HG02852 (cell line): ENCODE measurements around the gene KRTAP5-4.
"Not testable (repeated sequence)": the region's sequence is repeated elsewhere in the genome, so short reads cannot be mapped to it uniquely, and the experiment has no call there.

Source experiments
- ATAC-seq: cut with Tn5 transposase; IDR thresholded peaks from one replicate; pipeline ENCODE4 v1.9.1; 2021; ENCODE audit warnings: mild to moderate bottlenecking, moderate library complexity; ENCODE audit not compliant: unreplicated experiment

KRTAP5-4 gene

DNA sequence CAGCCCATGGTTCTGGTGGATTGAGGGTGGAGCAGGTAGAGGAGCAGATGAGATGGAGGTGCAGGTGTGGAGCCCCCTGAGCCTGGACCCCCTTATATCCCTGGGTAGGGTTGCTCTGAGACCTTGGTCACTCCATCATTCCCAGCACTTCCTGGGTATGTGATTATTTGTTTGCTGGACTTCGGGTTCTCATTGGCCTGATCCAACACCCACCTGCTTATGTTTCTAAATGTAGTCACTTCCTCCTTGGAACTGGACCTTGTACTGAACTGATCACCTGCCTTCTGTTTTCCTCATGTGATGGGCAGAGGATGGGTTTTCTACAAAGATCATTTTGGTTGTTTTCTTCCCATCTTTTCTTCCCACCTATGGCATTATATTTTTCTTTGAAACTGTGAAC is at the start of gene KRTAP5-4:
Gene KRTAP5-4 (minus strand): TSS at position 53 of the 400 bp plus-strand sequence. CDS start 45 bp downstream, at position 8.
- no peak for ATAC-seq

GRCh38 chr11:1671658-1672057 is 49.7 kb upstream of the KRTAP5-4 start:
- ATAC-seq: no peak

DNA sequence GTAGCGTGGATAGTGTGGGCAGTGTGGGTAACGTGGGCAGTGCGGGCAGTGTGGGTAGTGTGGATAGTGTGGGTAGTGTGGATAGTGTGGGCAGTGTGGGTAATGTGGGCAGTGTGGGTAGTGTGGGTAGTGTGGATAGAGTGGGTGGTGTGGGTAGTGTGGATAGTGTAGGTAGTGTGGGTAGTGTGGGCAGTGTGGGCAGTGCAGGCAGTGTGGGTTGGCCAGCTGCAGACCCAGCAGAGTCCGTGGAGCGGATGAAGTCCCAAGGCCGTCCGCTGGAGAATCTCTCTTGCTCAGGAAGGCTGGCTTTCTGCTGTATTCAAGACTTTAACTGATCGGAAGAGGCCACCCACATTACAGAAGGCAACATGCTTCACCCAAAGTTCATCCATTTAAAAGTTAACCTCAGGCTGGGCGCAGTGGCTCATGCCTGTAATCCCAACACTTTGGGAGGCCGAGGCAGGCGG is 49.0 kb upstream of the KRTAP5-4 start:
- no peak for ATAC-seq

- not testable (repeated sequence) for ATAC-seq
These were observed 48.5 kb upstream of the KRTAP5-4 start for GRCh38 chr11:1670457-1670856.

DNA sequence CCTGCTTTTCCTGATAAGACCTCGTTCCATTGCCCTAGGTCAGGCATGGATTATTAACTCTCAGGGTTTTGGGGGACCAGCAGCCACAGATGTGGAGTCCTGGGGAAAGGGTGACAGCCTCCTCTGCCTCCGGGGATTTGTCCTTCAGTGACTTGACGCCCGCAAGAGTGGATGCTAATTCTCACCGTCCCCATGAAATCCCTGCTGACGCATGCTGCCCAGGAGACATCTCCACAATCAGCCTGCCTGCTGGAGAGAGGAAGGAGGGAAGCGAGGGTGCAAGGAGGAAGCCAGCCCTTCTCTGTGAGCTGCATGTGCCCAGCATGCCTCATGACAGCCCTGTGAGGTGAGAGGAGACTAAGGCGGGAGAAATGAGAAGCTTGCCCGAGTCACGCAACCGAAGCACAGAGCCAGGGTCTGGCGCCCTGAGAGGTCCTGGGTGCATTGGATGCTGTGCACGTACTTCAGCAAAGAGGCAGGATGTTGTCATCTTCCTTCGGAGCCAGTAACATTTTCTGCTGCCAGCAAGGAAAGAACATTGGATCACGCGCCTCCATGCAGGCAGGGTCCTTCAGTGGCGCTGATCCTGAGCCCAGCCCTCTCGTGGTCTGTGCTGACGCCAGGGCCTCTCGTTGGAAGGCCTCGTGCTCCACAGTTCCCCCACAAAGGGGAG is 47.7 kb upstream of the KRTAP5-4 start:
- ATAC-seq: no peak

- no peak for ATAC-seq
These were observed 47.1 kb upstream of the KRTAP5-4 start for GRCh38 chr11:1668911-1669473.

- no peak for ATAC-seq
These were observed 46.0 kb upstream of the KRTAP5-4 start for GRCh38 chr11:1667906-1668305.

DNA sequence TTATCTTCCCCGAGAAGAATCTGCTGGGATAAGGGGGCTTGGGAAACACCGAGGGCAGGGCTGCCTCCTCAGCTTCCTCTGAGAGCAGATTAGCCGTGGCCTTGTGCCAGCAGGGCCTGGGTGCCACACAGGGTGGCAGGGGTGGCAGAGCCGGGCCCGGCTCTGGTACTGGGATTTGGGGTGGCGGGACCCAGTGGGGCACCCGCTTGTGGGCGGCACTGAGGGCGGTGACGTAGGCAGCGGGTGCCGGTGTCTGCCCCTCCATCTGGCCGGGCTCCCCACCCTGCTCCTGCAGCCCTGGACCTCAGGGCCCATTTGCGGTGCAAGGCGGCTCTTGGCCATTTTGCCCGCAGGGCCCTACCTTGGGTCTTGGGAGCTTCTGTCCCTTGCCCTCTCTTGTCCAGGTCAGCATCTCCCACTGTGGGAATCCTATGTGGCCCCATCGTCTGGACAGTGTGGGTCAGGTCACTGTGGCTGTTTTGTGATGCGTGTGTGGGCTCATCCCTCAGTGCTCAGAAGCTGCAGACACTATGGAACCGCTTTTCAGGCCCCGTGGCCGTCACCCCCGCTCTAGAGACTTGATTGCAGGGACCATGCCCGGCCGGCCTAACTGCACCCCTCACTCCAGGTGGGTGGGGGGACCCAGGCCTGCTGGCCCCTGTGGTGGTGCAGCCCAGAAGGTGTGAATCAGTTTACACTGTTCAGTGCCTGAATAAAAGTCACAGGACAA is 45.3 kb upstream of the KRTAP5-4 start:
- no peak for ATAC-seq

DNA sequence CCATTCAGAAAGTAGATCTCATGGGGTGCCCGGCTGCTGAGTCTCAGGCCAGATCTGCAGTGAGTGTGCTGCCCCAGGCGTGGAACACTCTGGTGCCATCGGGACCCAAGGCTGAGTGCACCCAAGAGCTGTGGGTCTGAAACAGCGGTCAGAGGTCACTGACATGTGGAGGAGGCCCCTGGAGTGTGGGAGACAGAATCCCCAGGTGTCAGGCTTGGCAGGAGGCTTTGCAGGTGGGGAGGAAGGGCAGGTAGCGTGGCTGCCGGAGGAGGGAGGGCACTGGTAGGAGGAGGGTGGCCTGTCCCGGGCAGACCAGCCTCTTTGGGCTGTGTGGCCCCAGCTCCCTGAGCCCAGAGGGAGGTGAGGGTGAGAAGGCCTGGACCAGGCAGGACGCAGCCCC is 43.4 kb upstream of the KRTAP5-4 start:
- ATAC-seq: no peak

GRCh38 chr11:1662699-1663283 is 40.9 kb upstream of the KRTAP5-4 start:
- not testable (repeated sequence) for ATAC-seq

DNA sequence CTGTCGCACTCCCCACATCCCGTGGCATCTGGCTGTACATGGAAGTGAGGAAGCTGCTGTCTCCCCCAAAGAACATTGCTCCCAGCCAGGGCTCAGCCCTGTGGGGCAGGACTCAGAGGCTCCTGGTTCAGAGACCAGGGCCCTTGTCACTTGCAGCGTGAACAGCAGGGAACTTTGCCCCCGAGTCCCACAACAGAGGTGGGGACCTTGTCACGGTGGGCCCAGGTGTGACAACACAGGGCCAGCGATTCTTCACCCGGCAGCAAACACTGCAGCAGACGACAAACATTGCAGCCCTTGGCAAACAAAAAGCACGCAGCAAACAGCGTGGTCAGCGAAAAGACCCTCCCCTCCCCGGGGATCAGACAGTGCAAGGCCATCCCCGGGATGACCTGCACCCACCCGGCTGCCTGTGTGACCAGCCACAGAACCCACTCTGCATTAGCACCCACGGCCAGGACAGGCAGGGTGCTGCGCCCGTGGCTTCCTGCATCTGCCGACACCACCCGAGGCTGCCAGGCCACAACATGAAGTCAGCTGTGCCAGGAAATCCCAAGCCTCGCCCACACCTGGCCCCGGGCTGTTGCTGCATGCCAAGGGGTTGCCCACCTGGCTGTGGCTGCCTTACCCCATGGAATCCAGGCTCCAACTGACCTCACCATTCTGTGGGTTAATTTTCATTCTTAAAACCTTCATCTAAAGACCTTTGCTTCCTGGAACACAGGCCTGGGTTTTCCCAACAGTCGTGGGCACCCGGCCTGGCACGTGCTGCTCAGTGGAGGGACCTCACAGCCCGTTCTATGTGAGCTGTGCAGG is 39.7 kb upstream of the KRTAP5-4 start:
- ATAC-seq: not testable (repeated sequence)

DNA sequence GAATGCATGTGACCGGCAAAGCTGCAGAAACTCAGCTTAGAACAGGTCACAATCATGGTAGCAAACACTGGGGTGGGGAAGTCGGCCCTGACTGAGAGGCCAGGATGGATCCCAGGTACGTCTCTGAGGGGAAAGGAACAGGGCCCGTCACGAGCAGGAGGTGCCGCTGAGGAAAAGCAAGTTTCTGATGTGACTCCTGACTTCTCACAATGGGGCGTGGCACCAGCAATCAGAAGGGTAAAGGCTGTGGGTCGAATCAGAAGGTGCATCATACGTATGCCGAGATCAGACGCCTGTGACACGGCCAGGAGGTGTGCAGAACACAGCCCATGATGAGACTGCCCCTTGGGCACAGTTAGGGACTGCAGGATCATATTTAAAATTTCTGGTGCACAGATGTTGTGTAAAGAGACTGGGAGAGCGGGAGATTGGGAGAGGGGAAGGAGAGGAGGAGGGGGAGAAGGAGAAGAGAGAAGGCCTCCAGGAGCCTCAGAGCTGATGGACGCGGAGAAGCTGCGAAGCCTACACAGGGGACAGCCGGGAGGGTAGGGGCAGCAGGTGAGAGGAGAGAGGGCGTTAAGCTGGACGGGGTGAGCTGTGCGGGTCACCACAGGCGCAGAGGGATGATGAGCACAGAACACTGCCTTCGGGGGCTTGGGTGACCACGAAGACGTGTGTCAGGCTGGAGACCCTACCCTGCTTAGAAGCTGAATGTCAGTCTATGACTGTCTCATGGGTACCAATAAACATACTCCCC is 38.4 kb upstream of the KRTAP5-4 start:
- no peak for ATAC-seq

- no peak for ATAC-seq
These were observed 37.6 kb upstream of the KRTAP5-4 start for GRCh38 chr11:1659506-1659905.

DNA sequence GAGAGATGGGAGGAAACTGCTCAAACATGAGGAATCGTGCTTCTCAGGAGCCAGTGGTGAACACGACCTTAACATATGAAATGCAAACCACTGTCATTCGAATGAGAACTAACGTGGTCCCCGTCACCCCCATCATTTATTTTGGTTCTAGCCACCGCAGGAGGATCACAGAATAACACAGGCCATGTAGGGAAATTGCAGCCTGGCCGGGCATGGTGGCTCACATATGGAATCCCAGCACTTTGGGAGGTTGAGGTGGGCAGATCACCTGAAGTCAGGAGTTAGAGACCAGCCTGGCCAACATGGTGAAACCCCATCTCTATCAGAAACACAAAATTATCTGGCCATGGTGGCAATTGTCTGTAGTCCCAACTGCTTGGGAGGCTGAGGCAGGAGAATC is 34.7 kb upstream of the KRTAP5-4 start:
- no peak for ATAC-seq

DNA sequence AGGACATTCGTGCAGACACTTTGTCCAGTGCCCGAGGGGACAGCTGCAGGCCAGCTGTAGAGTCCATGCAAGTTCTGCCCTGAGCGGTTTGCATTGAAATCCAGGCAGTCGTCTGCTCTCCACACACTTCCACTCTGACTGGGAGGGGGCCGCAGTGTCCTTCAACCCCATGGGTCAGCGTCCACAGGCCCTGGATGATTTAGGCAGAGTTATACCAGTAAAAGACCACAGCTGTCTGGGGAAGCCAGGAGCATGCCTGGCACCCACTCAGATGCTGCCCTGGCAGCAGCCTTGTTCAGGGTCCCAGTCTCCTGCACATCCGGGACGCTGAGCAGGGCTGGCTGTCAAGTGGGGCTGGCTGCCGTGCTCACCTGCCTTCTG is 34.1 kb upstream of the KRTAP5-4 start:
- no peak for ATAC-seq

DNA sequence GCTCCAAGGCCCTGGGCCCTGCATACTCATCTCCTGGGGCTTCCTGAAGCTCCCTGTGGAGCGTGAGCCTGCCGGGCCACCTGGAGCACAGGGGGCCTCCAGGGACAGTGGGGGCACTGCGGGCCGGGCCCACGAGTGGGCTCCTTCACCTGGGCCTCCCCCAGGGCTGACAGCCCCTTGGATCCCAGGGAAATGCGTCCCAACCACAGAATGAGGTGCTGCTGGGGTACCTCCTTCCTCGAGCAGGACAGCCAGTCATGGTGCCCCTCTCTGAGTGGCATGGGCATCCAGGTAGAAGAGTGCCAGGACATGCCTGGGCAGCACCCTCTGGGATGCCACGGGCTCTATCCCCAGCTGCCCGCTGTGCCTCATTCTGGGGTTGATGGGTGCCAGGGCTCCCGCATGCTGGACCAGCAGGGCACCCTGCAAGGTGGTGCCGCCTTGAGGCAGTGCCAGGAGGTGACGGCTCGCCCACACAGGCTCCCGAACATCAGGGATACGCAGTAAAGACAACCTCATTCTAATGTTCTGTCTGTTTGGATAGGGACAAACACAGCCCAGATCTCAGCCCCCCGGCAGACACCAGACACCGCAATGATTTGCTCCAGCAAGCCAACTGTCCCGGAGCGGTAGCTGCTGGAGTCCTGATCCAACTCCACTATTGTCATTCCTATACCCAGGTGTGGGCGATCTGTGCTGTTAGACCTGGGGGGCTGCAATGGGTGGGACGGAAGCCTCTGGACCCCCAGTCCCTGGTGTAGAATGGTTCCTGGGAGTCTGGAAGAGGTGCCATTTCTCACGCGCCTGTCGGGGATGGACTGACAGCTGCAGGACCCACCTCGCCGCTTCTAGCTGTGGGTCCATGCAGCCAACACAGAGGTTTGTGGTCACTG is 33.5 kb upstream of the KRTAP5-4 start:
- no peak for ATAC-seq

- ATAC-seq: no peak
These were observed 32.6 kb upstream of the KRTAP5-4 start for GRCh38 chr11:1654388-1655167.
